Adrenal gland (tissue), 12 donors: ENCODE results near the gene PRR15. TPM values are rescaled to one million over a fixed set of nuclear protein-coding genes. Genes with fewer than 3 reads are reported as not detected.

Experiments
- DNase-seq, 7 donors: peaks; one replicate each; pipeline ENCODE4 v3.0.0-alpha.2; 2019 to 2020
- H3K27ac ChIP-seq, 5 donors: fragments of 200-600 bp; sonication (generic) in 4 of 5; 1 replicate in 3 of 5; 2 replicates in 2 of 5; pipeline versions ENCODE4 v1.5.1 to v1.8.0; 2016 to 2020; ENCODE audit warnings: mild to moderate bottlenecking in 1 of 5
- H3K27me3 ChIP-seq: fragments of 200-600 bp; 2 replicates; pipeline ENCODE4 v1.8.0; 2021
- H3K36me3 ChIP-seq, 2 donors: fragments of 200-600 bp; replicated peaks in 1 of 2; 1 replicate in 1 of 2; 2 replicates in 1 of 2; pipeline versions ENCODE4 v1.5.1 to v1.8.0; 2018 to 2022
- H3K4me1 ChIP-seq, 2 donors: fragments of 200-600 bp; replicated peaks in 1 of 2; 1 replicate in 1 of 2; 2 replicates in 1 of 2; pipeline versions ENCODE4 v1.5.1 to v1.8.0; 2018 to 2021
- H3K4me3 ChIP-seq, 4 donors: fragments of 200-600 bp; sonication (generic) in 3 of 4; one replicate each; pipeline ENCODE4 v1.5.1; 2016 to 2018
- H3K9me3 ChIP-seq, 3 donors: fragments of 200-600 bp; sonication (generic) in 1 of 3; replicated peaks in 1 of 3; 1 replicate in 2 of 3; 2 replicates in 1 of 3; pipeline versions ENCODE4 v1.5.1 to v1.8.0; 2016 to 2021
- CTCF ChIP-seq, 6 experiments: fragments of 450-650 bp in 4 of 6; fragments of 200-600 bp in 2 of 6; sonication (generic) in 1 of 6; IDR thresholded peaks; 1 replicate in 5 of 6; 2 replicates in 1 of 6; pipeline versions ENCODE4 v1.5.1 to v1.8.0; 2016 to 2021; ENCODE audit warnings: antibody characterized with exemption in 6 of 6, mild to moderate bottlenecking in 2 of 6, moderate library complexity in 1 of 6
- POLR2A ChIP-seq, 2 donors: fragments of 450-650 bp; IDR thresholded peaks; one replicate each; pipeline ENCODE4 v1.6.1; 2017; ENCODE audit warnings: antibody characterized with exemption in 2 of 2, mild to moderate bottlenecking in 2 of 2, moderate library complexity in 1 of 2
- WGBS, 4 donors: extraction: QIAGEN DNeasy Blood & Tissue Kit in 2 of 4; methylation state at CpG; one replicate each; pipeline versions ENCODE4 v1.1.5 to v1.1.7; 2013 to 2017; 5-methylcytosine and 5-hydroxymethylcytosine counted together
- intact Hi-C, 2 donors: fragments of 100-400 bp; cut with DNase I; formaldehyde crosslinking; loops; one replicate each; pipeline versions ENCODE4 v1.14.1 to v1.15.0; 2022 to 2023
- polyA plus RNA-seq, 3 donors: library from polyadenylated mRNA; stranded (reverse); fragments of 200-250 nt in 2 of 3; fragments of 350-450 nt in 1 of 3; fragmentation: Illumina TruSeq in 1 of 3; extraction: RNeasy Lipid Tissue Mini Kit (QIAGEN cat#74804) in 1 of 3; gene quantifications; one replicate each; pipeline ENCODE4 v1.2.3, GENCODE V29; 2013 to 2014
- total RNA-seq, 9 donors: library from RNA; depleted of rRNA in 4 of 9; stranded (reverse); fragments of >200 nt in 4 of 9; fragments of 120-200 nt in 1 of 9; fragmentation: NEBNext Ultra II Directional in 1 of 9; extraction: Animal tissue kit (Norgen Biotek cat#: 25700) in 1 of 9; gene quantifications; one replicate each; pipeline versions ENCODE4 v1.1.0 to v1.2.4, GENCODE V29; 2013 to 2023
- donor health status: healthy with polysubstance abuse.
- donor health status: Bipolar disorder and iron deficiency.
- donor health status: DM: yes; HTN: yes; CAD: no.
- donor health status: DM: no; HTN: no; CAD: no.
- donor health status: DM: no; HTN: no; CAD: no.
- donor health status: DM: yes; HTN: yes; CAD: no.

The PRR15 gene
- total and polyA plus RNA-seq, 12 donors = 0.26 to 9.0 (median 1.1) TPM

GRCh38 chr7:29557954-29558353, 5.7 kb upstream of the PRR15 start:
- DNase-seq = peak in 3 of 7 donors; percentile 10 to 44 (median 41)
- H3K27ac ChIP-seq = no peak overlapping the region
- TF ChIP-seq POLR2A (IDR thresholded peaks at IDR 0.05) (no peak), CTCF (IDR thresholded peaks at IDR 0.05) (no peak)
- no peaks in the 10 kb centered on the region for H3K36me3 ChIP-seq
- H3K4me1 ChIP-seq = no peaks in the 10 kb centered on the region
- 56 to 76% (median 64%) methylated on average over 3 of the region's 3 CpGs for WGBS, 4 donors
- H3K27me3 ChIP-seq = no peaks in the 10 kb centered on the region
- no peaks in the 10 kb centered on the region for H3K9me3 ChIP-seq
- intact Hi-C loops = no loop called here
- H3K4me3 ChIP-seq = no peak overlapping the region

- no peaks in the 10 kb centered on the region for H3K9me3 ChIP-seq
- DNase-seq = no peak
- H3K27me3 ChIP-seq = peaks cover 18% of the 10 kb centered on the region
- intact Hi-C loops = no loop called here
- H3K27ac ChIP-seq = no peak overlapping the region
- no peak overlapping the region for H3K4me3 ChIP-seq
- 79 to 86% (median 82%) methylated on average over 7 of the region's 7 CpGs for WGBS, 4 donors
- H3K36me3 ChIP-seq = no peaks in the 10 kb centered on the region
- peaks cover 5 to 21% of the 10 kb centered on the region in 2 donors for H3K4me1 ChIP-seq
- no peak for TF ChIP-seq CTCF (IDR thresholded peaks at IDR 0.05)
- TF ChIP-seq POLR2A (IDR thresholded peaks at IDR 0.05) = no peak
These were observed 2.4 kb upstream of the PRR15 start for GRCh38 chr7:29561271-29561670.

DNA sequence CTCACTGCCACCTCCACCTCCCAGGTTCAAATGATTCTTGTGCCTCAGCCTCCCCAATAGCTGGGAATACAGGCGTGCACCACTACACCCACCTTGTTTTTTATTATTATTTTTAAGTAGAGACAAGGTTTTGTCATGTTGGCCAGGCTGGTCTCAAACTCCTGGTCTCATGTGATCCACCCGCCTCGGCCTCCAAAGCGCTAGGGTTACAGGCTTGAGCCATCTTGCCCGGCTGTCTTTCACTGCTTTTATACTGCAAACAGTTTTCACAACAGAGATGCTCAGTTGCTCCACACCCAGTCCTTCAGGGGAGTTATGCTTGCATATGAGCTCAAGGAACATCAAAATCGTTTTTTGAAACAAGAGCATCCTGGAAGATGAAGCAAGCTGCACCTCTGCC, 1.3 kb upstream of the PRR15 start:
- no peaks in the 10 kb centered on the region for H3K36me3 ChIP-seq
- H3K27ac ChIP-seq = no peak overlapping the region
- peaks cover 5 to 21% of the 10 kb centered on the region in 2 donors for H3K4me1 ChIP-seq
- intact Hi-C loops = no loop called here
- 83 to 86% (median 84%) methylated on average over 6 of the region's 6 CpGs for WGBS, 4 donors
- DNase-seq = no peak
- peaks cover 18% of the 10 kb centered on the region for H3K27me3 ChIP-seq
- H3K9me3 ChIP-seq = no peaks in the 10 kb centered on the region
- H3K4me3 ChIP-seq = no peak overlapping the region
- no peak for TF ChIP-seq POLR2A (IDR thresholded peaks at IDR 0.05)
- no peak for TF ChIP-seq CTCF (IDR thresholded peaks at IDR 0.05)

DNA sequence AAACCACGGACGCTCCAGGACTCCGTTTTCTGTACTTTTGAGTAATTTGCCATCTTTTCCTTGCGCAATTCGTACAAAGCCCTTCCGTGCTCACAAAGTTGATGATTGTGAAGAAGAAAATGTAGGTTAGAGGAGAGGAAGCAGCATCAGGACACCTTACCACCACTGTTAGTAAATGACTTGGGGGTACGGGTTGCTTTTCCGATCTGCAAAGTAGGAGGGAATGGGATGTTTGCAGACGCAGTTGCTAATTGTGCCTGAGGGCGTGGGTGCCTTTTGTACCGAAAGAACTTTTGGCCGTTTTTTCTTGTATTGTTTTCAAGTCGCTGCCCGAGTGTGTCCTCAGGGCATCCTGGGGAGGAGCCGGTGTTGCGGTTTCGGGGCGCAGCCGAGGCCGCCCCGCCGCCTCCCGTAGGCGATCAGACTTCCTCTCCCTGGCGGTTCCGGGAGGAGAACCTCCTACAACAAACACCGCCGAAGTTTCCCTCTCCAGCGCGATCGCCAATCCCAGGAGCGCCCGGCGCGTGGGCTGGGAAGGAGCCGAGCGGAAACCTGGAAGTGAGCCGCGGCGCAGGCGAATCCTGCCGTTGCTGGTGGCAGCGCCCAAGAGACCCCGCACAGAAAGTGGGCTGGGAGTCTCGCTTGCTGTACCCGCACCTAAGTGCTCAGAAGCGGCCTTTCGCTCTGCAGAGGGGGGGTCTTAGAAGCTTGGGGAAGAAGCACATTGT, 1.0 kb downstream of the PRR15 start:
- WGBS, 4 donors = 0 to 1% (median 1%) methylated on average over 23 to 48 of the region's 48 CpGs
- Histone ChIP-seq H3K4me1 (peaks cover 5 to 21% of the 10 kb centered on the region in 2 donors), H3K36me3 (no peaks in the 10 kb centered on the region), H3K9me3 (no peaks in the 10 kb centered on the region), H3K27ac (peak overlapping the region in 2 of 5 donors; percentile 41 to 68), H3K4me3 (peak overlapping the region in 2 of 4 donors; percentile 47 to 60), H3K27me3 (peaks cover 18% of the 10 kb centered on the region)
- DNase-seq = peak in 5 of 7 donors; percentile 16 to 40 (median 24)
- intact Hi-C loops = no loop called here
- TF ChIP-seq POLR2A (IDR thresholded peaks at IDR 0.05) = no peak
- TF ChIP-seq CTCF (IDR thresholded peaks at IDR 0.05) = no peak
